ENCODE data around the gene ERCC8.
"Not testable (repeated sequence)": the region's sequence is repeated elsewhere in the genome, so short reads cannot be mapped to it uniquely, and the experiment has no call there.

Gene ERCC8

GRCh38 chr5:60916646-60917045, 28.2 kb downstream of the ERCC8 start:
- DNase-seq (ENCODE audit: low read depth), result no peak

- no peak for DNase-seq (ENCODE audit: low read depth)
Measured at GRCh38 chr5:60903356-60903755, 41.5 kb downstream of the ERCC8 start.

GRCh38 chr5:60896991-60897390, 47.9 kb downstream of the ERCC8 start:
- DNase-seq (ENCODE audit: low read depth), result no peak

DNA sequence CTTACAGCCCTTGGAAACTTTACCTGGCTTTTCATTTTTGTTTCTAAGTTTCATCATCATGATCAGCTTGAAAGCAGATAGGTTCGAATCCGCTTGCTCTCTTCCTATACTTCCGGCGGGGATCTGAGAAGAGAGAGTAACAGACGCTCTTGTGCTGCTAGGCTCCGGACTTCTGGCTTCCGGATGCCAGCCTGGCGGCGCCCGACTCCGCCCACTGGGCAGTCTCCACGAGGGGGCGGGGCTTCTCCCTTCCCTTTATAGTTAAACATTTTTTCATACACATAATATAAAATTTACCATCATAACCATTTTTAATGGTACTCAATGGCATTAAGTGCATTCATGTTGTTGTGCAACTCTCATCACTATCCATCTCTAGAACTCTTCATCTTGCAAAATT, 51.3 kb downstream of the ERCC8 start:
- no peak for DNase-seq (ENCODE audit: low read depth)

- DNase-seq (ENCODE audit: low read depth), result no peak
Measured at GRCh38 chr5:60891667-60892066, 53.2 kb downstream of the ERCC8 start.

GRCh38 chr5:60888359-60889061, 56.4 kb downstream of the ERCC8 start:
- no peak for DNase-seq (ENCODE audit: low read depth)

- DNase-seq (ENCODE audit: low read depth), result no peak
Measured at GRCh38 chr5:60887746-60888145, 57.1 kb downstream of the ERCC8 start.

DNA sequence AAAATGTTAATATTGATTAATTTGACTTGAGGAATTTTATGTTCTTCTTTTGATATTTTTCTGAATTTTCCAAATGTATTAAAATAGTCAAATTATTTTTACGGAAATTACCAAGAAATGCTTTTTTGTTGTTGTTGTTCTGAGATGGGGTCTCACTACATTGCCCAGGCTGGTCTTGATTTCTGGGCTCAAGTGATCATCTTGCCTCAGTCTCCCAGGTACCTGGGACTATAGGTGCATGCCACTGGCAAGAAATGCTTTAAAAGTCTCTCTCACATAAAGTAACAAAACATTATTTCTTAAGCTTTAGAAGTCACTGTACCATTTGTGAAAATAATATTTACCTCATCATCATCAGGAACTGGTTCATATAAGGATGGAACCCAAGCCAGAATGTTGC, 57.8 kb downstream of the ERCC8 start:
- DNase-seq (ENCODE audit: low read depth), result no peak

- no peak for DNase-seq (ENCODE audit: low read depth)
Measured at GRCh38 chr5:60886158-60886557, 58.7 kb downstream of the ERCC8 start.

DNA sequence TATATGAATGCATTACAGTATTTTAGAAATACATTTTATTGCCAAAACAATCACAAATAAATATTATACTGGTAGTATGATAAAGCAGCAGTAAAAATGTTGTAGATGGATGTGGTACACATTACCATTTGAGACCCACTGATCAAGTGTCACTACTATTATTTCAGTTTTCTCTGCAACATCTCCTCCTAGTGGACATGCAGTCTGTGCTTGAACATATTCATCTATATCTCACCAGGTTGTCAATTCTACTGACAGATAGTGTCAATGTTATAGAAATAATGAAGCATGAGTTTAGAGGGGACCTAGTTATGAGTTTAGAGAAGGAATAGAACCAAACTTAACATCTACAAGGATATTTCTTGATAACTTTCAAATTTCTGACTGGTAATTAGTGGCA, 61.6 kb downstream of the ERCC8 start:
- DNase-seq (ENCODE audit: low read depth), result no peak

- DNase-seq (ENCODE audit: low read depth), result no peak
Measured at GRCh38 chr5:60872892-60873291, 72.0 kb downstream of the ERCC8 start.

DNA sequence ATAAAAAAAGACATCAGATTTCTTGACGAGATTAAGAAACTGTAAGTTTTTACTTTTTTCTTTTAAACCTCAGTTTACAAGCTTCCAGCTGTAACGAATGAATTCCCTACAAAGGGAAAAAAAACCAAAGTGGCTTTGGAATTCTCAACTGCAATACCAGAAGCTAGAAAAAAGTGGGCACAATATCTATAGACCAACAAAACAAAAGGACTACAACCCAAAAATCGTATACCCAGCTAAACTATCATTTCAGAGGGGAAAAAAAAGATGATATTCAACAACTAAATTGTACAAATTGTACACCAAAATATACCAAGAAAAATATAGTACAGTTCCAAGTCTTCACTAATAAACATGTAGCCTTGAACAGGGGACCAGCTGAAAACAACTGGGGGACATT, 74.0 kb downstream of the ERCC8 start:
- DNase-seq (ENCODE audit: low read depth), result no peak

DNA sequence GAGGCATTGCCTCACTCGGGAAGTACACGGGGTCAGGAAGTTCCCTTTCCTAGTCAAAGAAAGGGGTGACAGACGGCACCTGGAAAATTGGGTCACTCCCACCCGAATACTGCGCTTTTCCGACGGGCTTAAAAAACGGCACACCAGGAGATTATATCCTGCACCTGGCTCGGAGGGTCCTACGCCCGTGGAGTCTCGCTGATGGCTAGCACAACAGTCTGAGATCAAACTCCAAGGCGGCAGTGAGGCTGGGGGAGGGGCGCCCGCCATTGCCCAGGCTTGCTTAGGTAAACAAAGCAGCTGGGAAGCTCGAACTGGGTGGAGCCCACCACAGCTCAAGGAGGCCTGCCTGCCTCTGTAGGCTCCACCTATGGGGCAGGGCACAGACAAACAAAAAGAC, 84.3 kb downstream of the ERCC8 start:
- DNase-seq (ENCODE audit: low read depth), result not testable (repeated sequence)

DNA sequence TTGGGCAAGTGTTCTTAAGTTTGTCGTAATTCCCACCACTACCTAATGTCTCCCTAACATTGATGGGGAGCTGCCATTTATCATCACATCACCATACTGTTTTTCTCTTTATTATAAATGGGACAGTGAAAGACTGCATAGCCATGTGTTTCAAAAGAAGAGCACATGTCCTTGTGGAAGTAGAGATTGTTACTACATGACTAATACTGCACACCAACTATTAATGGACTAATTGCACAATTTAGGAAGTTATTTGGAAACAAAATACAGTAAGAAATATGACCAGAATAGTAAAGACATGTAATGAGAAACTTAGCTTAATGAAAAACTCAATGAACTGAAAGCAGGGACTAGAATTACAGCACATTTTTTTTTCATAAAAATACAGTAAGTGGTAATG, 88.8 kb downstream of the ERCC8 start:
- no peak for DNase-seq (ENCODE audit: low read depth)

DNA sequence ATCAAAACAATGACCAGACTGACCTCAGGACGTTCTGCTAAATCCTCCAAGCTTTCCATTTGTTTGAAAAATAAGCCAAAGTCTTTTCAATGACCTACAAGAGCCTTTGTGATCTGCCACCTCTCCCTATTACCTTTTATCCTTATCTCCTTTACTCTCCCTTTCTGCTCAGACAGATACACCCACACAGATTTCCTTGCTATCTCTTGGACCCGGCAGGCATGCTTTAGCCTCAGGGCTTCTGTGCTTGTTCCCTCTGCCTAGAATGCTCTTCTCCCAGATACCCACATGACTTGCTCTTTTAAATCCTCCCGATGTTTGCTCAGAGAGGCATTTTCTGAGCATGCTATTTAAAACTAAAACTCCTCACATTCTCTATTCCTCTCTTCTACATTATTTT, 91.9 kb downstream of the ERCC8 start:
- no peak for DNase-seq (ENCODE audit: low read depth)

DNA sequence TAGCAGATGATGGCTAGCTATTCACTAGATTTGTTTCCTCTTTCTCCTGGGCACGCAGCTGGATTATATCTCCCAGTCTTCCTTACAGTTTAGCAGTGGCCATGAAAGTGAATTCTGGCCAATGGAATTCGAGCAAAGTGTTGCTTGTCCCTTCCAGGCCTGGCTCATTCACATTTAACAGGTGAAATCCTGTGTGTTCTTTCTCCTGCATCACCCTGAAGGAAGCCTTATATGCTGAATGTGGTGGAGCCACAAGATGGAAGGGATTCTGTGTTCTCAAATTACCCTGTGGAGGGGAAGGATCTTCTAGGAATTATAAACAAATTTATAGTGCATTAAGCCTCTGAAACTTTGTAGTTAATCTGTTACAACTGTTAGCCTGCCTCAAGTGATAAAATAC, 92.6 kb downstream of the ERCC8 start:
- no peak for DNase-seq (ENCODE audit: low read depth)

DNA sequence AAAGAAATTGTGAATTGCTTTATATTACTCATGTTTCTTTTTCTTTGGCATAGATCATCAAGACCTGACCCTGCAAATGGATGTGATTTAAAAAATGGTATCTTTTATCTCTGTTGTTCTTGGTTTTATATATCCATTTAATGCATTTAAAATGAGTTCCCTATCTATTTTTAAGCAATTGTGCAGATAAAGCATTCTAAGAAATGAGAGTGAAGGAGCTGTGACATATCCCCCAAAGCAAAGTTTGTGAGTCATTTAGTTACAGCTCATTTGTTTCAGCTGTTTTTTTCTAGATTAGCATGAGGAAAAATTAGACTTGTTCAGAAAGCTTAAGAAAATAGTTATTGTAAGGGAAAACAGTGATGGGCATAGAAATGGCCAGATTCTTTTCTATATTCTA, 93.2 kb downstream of the ERCC8 start:
- DNase-seq (ENCODE audit: low read depth), result no peak

DNA sequence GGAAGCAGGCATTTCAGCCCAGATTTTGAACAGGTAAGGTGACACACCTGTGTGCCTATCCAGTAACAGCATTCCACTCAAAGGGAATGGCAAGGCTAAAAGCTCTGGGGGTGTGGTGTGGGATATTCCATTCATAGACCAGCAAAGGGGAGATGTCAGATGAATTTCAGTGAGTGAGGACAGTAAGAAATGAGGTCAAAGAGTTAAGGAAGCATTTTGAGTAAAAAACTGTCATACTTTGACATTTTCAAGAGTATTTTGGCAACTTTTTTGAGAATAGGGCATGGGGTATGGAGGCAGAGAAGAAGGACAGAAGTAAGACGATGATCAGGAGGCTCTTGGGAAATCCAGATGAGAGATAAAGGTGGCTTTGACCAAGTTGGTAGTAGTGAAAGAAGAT, 98.6 kb downstream of the ERCC8 start:
- no peak for DNase-seq (ENCODE audit: low read depth)

- peak; percentile 24 for DNase-seq (ENCODE audit: low read depth)
Measured at GRCh38 chr5:60843936-60844905, 100.6 kb downstream of the ERCC8 start, which contains the start of gene ELOVL7. Gene ELOVL7 (minus strand): TSS chr5:60844269. CDS start chr5:60787397, 56,872 bp downstream.

DNA sequence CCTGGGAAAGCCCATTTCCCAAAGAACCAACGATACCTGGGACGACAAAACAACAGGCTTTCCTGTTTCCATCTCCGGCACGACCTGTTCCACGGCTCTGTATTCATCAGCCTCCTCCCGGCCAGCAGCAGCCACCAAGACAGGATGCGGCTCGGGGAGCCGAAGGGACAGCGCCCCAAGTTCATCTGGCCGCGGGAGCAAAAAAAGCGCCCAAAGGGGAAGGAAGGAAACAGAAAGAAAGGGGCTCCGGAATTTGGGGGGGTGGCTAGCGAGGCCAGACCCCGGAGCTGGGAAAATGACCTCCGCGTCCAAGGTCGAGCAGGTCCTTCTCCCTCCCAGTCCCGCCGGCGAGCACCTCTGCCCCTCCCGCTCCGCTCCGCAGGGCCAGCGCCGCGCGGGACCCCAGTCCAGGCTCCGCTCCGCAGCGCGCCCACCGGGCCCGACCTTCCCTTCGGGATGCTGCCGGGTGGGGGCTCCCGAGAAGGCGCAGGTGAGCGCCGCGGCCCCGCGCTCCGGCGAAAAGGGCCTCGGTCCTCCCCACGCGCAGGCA, 101.4 kb downstream of the ERCC8 start:
- no peak for DNase-seq (ENCODE audit: low read depth)

- DNase-seq (ENCODE audit: low read depth), result no peak
Measured at GRCh38 chr5:60842871-60843385, 101.9 kb downstream of the ERCC8 start.

GRCh38 chr5:60841361-60841760, 103.5 kb downstream of the ERCC8 start:
- DNase-seq (ENCODE audit: low read depth), result no peak

DNA sequence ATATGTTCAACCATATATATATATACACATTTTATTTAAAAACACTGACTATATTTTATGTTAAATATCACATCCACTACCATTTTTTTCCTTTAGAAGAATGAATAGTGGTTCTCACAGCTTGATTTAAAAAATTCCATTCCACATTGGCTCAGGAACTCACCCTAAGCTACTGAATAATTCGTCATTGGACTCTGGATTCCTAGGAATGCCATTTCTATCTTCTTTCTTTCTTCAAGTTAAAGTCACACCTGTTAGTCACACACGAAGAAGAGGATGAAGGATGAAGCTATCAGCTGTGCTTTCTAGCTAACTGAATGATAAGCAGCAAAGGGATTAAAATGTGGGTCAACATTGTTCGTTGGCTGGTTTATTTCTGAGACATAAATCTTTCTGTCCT, 108.7 kb downstream of the ERCC8 start:
- DNase-seq (ENCODE audit: low read depth), result no peak

Measured in stimulated activated CD8-positive, alpha-beta memory T cell treated with anti-CD3 and anti-CD28 coated beads, Interleukin-4, amount 100 ng/mL, for 24 hours (primary cell).